ENCODE data around the gene ARHGEF9.

GRCh38 chrX:63768760-63769159 is 16.3 kb downstream of the ARHGEF9 start:
- no peak for TF ChIP-seq CTCF (IDR thresholded peaks at IDR 0.05)
- TF ChIP-seq POLR2AphosphoS5 (IDR thresholded peaks at IDR 0.05), result no peak
